ENCODE measurements around the gene ATP6V0B. TPM values are rescaled to one million over a fixed set of nuclear protein-coding genes. Genes with fewer than 3 reads are reported as not detected.

Gene ATP6V0B
- total RNA-seq, 2 experiments from 2014 or later, result 42.9 to 47.0 TPM

- CTCF ChIA-PET, result no interaction called here
- H3K27me3 Mint-ChIP-seq, result no peaks in the 10 kb centered on the region
- TF ChIP-seq CTCF (IDR thresholded peaks at IDR 0.05), result no peak
Measured at GRCh38 chr1:43986712-43987111, 12.0 kb downstream of the ATP6V0B start.

GRCh38 chr1:43987159-43987902, 12.6 kb downstream of the ATP6V0B start:
- no peak overlapping the region for H3K27ac ChIP-seq (ENCODE audit: low read depth in 1 of 2, low read length in 2 of 2)
- CTCF ChIA-PET, result no interaction called here
- intact Hi-C loops (cut with DNase I, micrococcal nuclease), result no loop called here
- Mint-ChIP-seq H3K27me3 (no peaks in the 10 kb centered on the region), H3K9me3 (no peaks in the 10 kb centered on the region), H3K36me3 (ENCODE audit: low read depth) (no peaks in the 10 kb centered on the region), H3K4me3 (no peak overlapping the region), H3K27ac (no peak overlapping the region), H3K4me1 (ENCODE audit: low read depth) (peaks cover 10% of the 10 kb centered on the region)
- H3K4me1 ChIP-seq (ENCODE audit: insufficient read depth, low read length), result peaks cover 14% of the 10 kb centered on the region
- H3K4me3 ChIP-seq (ENCODE audit: low read length), result no peak overlapping the region
- no peak for TF ChIP-seq CTCF (IDR thresholded peaks at IDR 0.05)
- POLR2A ChIA-PET, result interaction anchor here (1.2 kb wide), 1 partner anchor 12 kb away, joined by 5 read pairs; the partner anchor contains the start of gene ATP6V0B
- DNase-seq (no peak), ATAC-seq (ENCODE audit: poor library complexity) (no peak)
- H3K36me3 ChIP-seq (ENCODE audit: insufficient read depth, low read length), result no peaks in the 10 kb centered on the region
- no peaks in the 10 kb centered on the region for H3K9me3 ChIP-seq (ENCODE audit: control insufficient read depth in 1 of 2, insufficient read depth in 1 of 2, low read length in 2 of 2)
- no peaks in the 10 kb centered on the region for H3K27me3 ChIP-seq (ENCODE audit: control insufficient read depth in 1 of 2, insufficient read depth in 2 of 2, low read length in 2 of 2)

More at GRCh38 chr1:43986712-43987111, 12.0 kb downstream of the ATP6V0B start:
- intact Hi-C loops (cut with DNase I, micrococcal nuclease), result no loop called here
- no peaks in the 10 kb centered on the region for H3K9me3 Mint-ChIP-seq
- H3K4me3 Mint-ChIP-seq, result peak overlapping the region; percentile 7
- H3K27ac Mint-ChIP-seq, result no peak overlapping the region
- POLR2A ChIA-PET, result interaction anchor here (1.2 kb wide), 1 partner anchor 11 kb away, joined by 5 read pairs; the partner anchor contains the start of gene ATP6V0B
- no peaks in the 10 kb centered on the region for H3K36me3 ChIP-seq (ENCODE audit: insufficient read depth, low read length)
- no peak overlapping the region for H3K4me3 ChIP-seq (ENCODE audit: low read length)
- H3K27ac ChIP-seq (ENCODE audit: low read depth in 1 of 2, low read length in 2 of 2), result no peak overlapping the region
- no peaks in the 10 kb centered on the region for H3K36me3 Mint-ChIP-seq (ENCODE audit: low read depth)
- H3K4me1 ChIP-seq (ENCODE audit: insufficient read depth, low read length), result peaks cover 8% of the 10 kb centered on the region
- DNase-seq (no peak), ATAC-seq (ENCODE audit: poor library complexity) (no peak)
- H3K27me3 ChIP-seq (ENCODE audit: control insufficient read depth in 1 of 2, insufficient read depth in 2 of 2, low read length in 2 of 2), result no peaks in the 10 kb centered on the region
- no peaks in the 10 kb centered on the region for H3K9me3 ChIP-seq (ENCODE audit: control insufficient read depth in 1 of 2, insufficient read depth in 1 of 2, low read length in 2 of 2)
- peaks cover 5% of the 10 kb centered on the region for H3K4me1 Mint-ChIP-seq (ENCODE audit: low read depth)

GRCh38 chr1:43990271-43991199, 15.8 kb downstream of the ATP6V0B start:
- Histone ChIP-seq H3K9me3 (ENCODE audit: control insufficient read depth in 1 of 2, insufficient read depth in 1 of 2, low read length in 2 of 2) (no peaks in the 10 kb centered on the region), H3K4me1 (ENCODE audit: insufficient read depth, low read length) (peaks cover 19% of the 10 kb centered on the region), H3K27me3 (ENCODE audit: control insufficient read depth in 1 of 2, insufficient read depth in 2 of 2, low read length in 2 of 2) (no peaks in the 10 kb centered on the region), H3K36me3 (ENCODE audit: insufficient read depth, low read length) (no peaks in the 10 kb centered on the region), H3K4me3 (ENCODE audit: low read length) (peak overlapping the region; percentile 78), H3K27ac (ENCODE audit: low read depth in 1 of 2, low read length in 2 of 2) (no peak overlapping the region)
- ChIA-PET POLR2A (no interaction called here), CTCF (interaction anchor here (1.2 to 2.9 kb wide), 3 partner anchors 15 to 58 kb away, joined by 3 to 10 read pairs (median 4); partner anchors contain the start of gene ATP6V0B)
- Mint-ChIP-seq H3K27ac (peak overlapping the region; percentile 62), H3K4me3 (peak overlapping the region; percentile 95), H3K36me3 (ENCODE audit: low read depth) (no peaks in the 10 kb centered on the region), H3K4me1 (ENCODE audit: low read depth) (peaks cover 16% of the 10 kb centered on the region), H3K9me3 (no peaks in the 10 kb centered on the region), H3K27me3 (no peaks in the 10 kb centered on the region)
- no peak for DNase-seq
- no peak for TF ChIP-seq CTCF (IDR thresholded peaks at IDR 0.05)
- intact Hi-C loops (cut with DNase I, micrococcal nuclease), result loop anchor here (1.0 to 5.0 kb wide), 4 partner anchors 15 to 44 kb away; partner anchors contain the start of genes IPO13 (in 1 of the 2) and SLC6A9 (in 1 of the 2)
- no peak for ATAC-seq (ENCODE audit: poor library complexity)
